B cell (primary cell): ENCODE measurements around the gene UTY. TPM values are rescaled to one million over a fixed set of nuclear protein-coding genes. Genes with fewer than 3 reads are reported as not detected.

Experiments
- ATAC-seq: fragments of 200-7000 bp; cut with Tn5 transposase; one replicate; pipeline ENCODE4 v1.10.0; 2021; ENCODE audit warnings: low read depth, mild to moderate bottlenecking, moderate number of reproducible peaks, moderate library complexity
- CTCF ChIA-PET: fragments of 350-600 bp; sonication (Branson Sonifier 250); formaldehyde crosslinking; loops from one replicate; lab custom pipeline; 2021; ENCODE audit warnings: antibody characterized with exemption, inconsistent platforms; lab: Charles Lee
- POLR2A ChIA-PET: fragments of 350-600 bp; sonication (Branson Sonifier 250); formaldehyde crosslinking; loops from one replicate; lab custom pipeline; 2021; ENCODE audit warnings: antibody characterized with exemption; lab: Charles Lee
- DNase-seq: peaks from one replicate; pipeline ENCODE4 v3.0.0; 2013
- H2AFZ ChIP-seq: 2 replicates; pipeline ENCODE4 v1.6.1; 2012; ENCODE audit warnings: mild to moderate bottlenecking, low read depth, low read length; ENCODE audit not compliant: insufficient read depth, poor library complexity, severe bottlenecking
- H3K27ac ChIP-seq, 2 donors: 1 replicate in 1 of 2; 2 replicates in 1 of 2; pipeline ENCODE4 v1.5.1; 2012 to 2013; ENCODE audit warnings: low read length in 2 of 2, mild to moderate bottlenecking in 2 of 2, moderate library complexity in 1 of 2
- H3K27me3 ChIP-seq, 4 experiments: fragments of 200-600 bp in 1 of 4; sonication (generic) in 1 of 4; replicated peaks in 1 of 4; 1 replicate in 2 of 4; 2 replicates in 2 of 4; pipeline versions ENCODE4 v1.6.1 to v1.7.0; 2013 to 2016; ENCODE audit warnings: low read length in 3 of 4, mild to moderate bottlenecking in 2 of 4, mixed read lengths in 1 of 4, moderate library complexity in 1 of 4; ENCODE audit not compliant: insufficient read depth in 4 of 4, control insufficient read depth in 3 of 4; ENCODE audit errors: control extremely low read depth in 1 of 4
- H3K36me3 ChIP-seq, 2 experiments: replicated peaks in 1 of 2; 1 replicate in 1 of 2; 2 replicates in 1 of 2; pipeline versions ENCODE4 v1.6.1 to v1.7.1; 2013; ENCODE audit warnings: low read length in 1 of 2; ENCODE audit not compliant: insufficient read depth in 2 of 2, control insufficient read depth in 1 of 2; ENCODE audit errors: control extremely low read depth in 1 of 2, extremely low read depth in 1 of 2
- H3K4me1 ChIP-seq, 2 donors: fragments of 200-600 bp in 1 of 2; sonication (generic) in 1 of 2; 1 replicate in 1 of 2; 2 replicates in 1 of 2; pipeline versions ENCODE4 v1.5.1 to v1.6.1; 2013 to 2017; ENCODE audit warnings: low read length in 2 of 2; ENCODE audit not compliant: control insufficient read depth in 2 of 2, insufficient read depth in 2 of 2
- H3K4me2 ChIP-seq: replicated peaks from 2 replicates; pipeline ENCODE3; 2012; ENCODE audit warnings: mild to moderate bottlenecking, low read depth, low read length; ENCODE audit not compliant: poor library complexity, severe bottlenecking
- H3K4me3 ChIP-seq, 5 experiments: fragments of 200-600 bp in 1 of 5; sonication (generic) in 1 of 5; 1 replicate in 3 of 5; 2 replicates in 2 of 5; pipeline versions ENCODE4 v1.5.1 to v1.7.0; 2011 to 2016; ENCODE audit warnings: low read length in 4 of 5, mild to moderate bottlenecking in 4 of 5, low read depth in 2 of 5, control low read depth in 1 of 5, moderate library complexity in 1 of 5; ENCODE audit not compliant: insufficient read depth in 1 of 5; ENCODE audit errors: control extremely low read depth in 1 of 5, extremely low read depth in 1 of 5
- H3K79me2 ChIP-seq: fragments of 200-600 bp; sonication (generic); one replicate; pipeline ENCODE4 v1.6.0; 2016; ENCODE audit warnings: low read length; ENCODE audit not compliant: control insufficient read depth, insufficient read depth
- H3K9ac ChIP-seq: fragments of 200-600 bp; sonication (generic); 2 replicates; pipeline ENCODE4 v1.6.1; 2017; ENCODE audit warnings: mild to moderate bottlenecking, low read length, moderate library complexity
- H3K9me3 ChIP-seq, 3 donors: one replicate each; pipeline versions ENCODE4 v1.6.1 to v1.7.1; 2013; ENCODE audit warnings: low read length in 2 of 3; ENCODE audit not compliant: control insufficient read depth in 2 of 3, insufficient read depth in 1 of 3; ENCODE audit errors: control extremely low read depth in 1 of 3
- H4K20me1 ChIP-seq: 2 replicates; pipeline ENCODE4 v1.6.0; 2012; ENCODE audit warnings: mild to moderate bottlenecking, low read length; ENCODE audit not compliant: insufficient read depth, control insufficient read depth, poor library complexity, severe bottlenecking
- H3K27ac Mint-ChIP-seq: one replicate; pipeline ENCODE4 v1.8.0; 2021; ENCODE audit warnings: mixed read lengths
- H3K27me3 Mint-ChIP-seq: one replicate; pipeline ENCODE4 v1.8.0; 2021; ENCODE audit warnings: mixed read lengths
- H3K4me1 Mint-ChIP-seq: one replicate; pipeline ENCODE4 v1.8.0; 2021; ENCODE audit warnings: mixed read lengths
- H3K4me3 Mint-ChIP-seq: one replicate; pipeline ENCODE4 v1.8.0; 2021; ENCODE audit warnings: mixed read lengths
- H3K9me3 Mint-ChIP-seq: one replicate; pipeline ENCODE4 v1.8.0; 2022; ENCODE audit warnings: mixed read lengths; ENCODE audit not compliant: insufficient read depth
- CTCF ChIP-seq: fragments of 200-600 bp; IDR thresholded peaks from one replicate; pipeline ENCODE4 v1.8.0; 2022; ENCODE audit warnings: antibody characterized with exemption, mild to moderate bottlenecking
- EZH2 ChIP-seq: IDR thresholded peaks from 2 replicates; pipeline ENCODE4 v1.6.1; 2012; ENCODE audit warnings: borderline replicate concordance, low read depth, mild to moderate bottlenecking, moderate library complexity, low read length; ENCODE audit not compliant: insufficient read depth, poor library complexity, severe bottlenecking
- WGBS: methylation state at CpG from one replicate; pipeline ENCODE4 v1.1.5; 2013; ENCODE audit warnings: missing lambda C conversion rate; ENCODE audit not compliant: insufficient coverage; 5-methylcytosine and 5-hydroxymethylcytosine counted together
- intact Hi-C: fragments of 100-400 bp; cut with micrococcal nuclease; formaldehyde crosslinking; loops from one replicate; pipeline ENCODE4 v1.10.0; 2022
- polyA plus RNA-seq: library from polyadenylated mRNA; depleted of rRNA; stranded (reverse); fragments of >200 nt; gene quantifications from 2 replicates; pipeline ENCODE4 v1.2.3, GENCODE V29; 2012
- total RNA-seq, 2 donors: library from RNA; stranded (reverse); fragments of 120-200 nt in 1 of 2; gene quantifications; 1 replicate in 1 of 2; 2 replicates in 1 of 2; pipeline versions ENCODE4 v1.2.3 to v1.2.4, GENCODE V29; 2013 to 2022

Gene UTY
- total and polyA plus RNA-seq, 2 donors (not counting 1 experiment from before 2014, with no cell fraction given): 112 TPM; not detected in 1

DNA sequence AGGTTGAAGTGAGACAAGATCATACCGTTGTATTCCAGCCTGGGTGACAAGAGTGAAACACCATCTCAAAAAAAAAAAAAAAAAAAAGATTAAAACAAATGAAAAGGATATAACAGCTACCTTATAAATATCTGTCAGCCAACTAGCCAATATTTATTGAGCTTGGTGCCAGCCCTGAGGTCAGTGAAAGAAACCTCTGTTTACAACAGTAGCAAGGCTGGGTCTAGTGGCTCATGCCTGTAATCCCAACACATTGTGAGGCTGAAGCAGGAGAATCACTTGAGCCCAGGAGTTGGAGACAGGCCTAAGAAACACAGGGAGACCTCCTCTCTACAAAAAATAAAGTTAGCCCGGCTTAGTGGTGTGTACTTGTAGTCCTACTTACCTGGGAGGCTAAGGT lies 12.6 kb upstream of the UTY start:
- Mint-ChIP-seq H3K4me3 (no peak overlapping the region), H3K4me1 (no peaks in the 10 kb centered on the region), H3K27me3 (no peaks in the 10 kb centered on the region), H3K27ac (no peak overlapping the region), H3K9me3 (no peaks in the 10 kb centered on the region)
- Histone ChIP-seq H3K4me2 (no peak overlapping the region), H2AFZ (no peak overlapping the region), H3K4me3 (no peak overlapping the region), H4K20me1 (no peaks in the 10 kb centered on the region), H3K9ac (no peak overlapping the region), H3K4me1 (no peaks in the 10 kb centered on the region), H3K9me3 (no peaks in the 10 kb centered on the region), H3K27me3 (no peaks in the 10 kb centered on the region), H3K79me2 (no peaks in the 10 kb centered on the region), H3K27ac (no peak overlapping the region), H3K36me3 (no peaks in the 10 kb centered on the region)
- DNase-seq: no peak
- no peak for ATAC-seq
- no peak for TF ChIP-seq EZH2
- TF ChIP-seq CTCF: no peak
- intact Hi-C loops: no loop called here
- WGBS: no CpG with 5 or more reads among the region's 2 CpGs
- POLR2A ChIA-PET: no interaction called here
- CTCF ChIA-PET: no interaction called here

DNA sequence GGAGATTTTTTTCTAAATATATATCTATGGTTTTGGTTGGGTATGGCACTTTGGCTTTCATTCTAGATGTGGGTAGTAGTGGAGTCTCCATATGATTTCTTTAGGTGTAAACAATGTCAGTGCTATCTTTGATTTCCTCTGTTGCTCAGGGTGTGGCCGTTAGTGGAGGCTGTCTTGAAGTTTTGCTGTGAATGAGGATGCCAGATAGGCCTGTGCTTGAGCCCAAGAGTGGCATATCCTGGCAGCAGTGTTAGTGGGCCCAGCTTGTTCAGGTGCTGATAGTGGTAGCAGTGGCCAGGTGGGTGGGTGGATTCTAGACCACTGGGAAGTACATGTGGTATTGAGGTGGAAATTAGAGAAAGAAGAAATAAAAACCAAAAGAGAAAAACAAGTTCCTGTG lies 8.9 kb upstream of the UTY start:
- no peak overlapping the region for H3K4me2 ChIP-seq
- H3K27me3 ChIP-seq: no peaks in the 10 kb centered on the region
- no peak overlapping the region for H3K4me3 Mint-ChIP-seq
- ChIA-PET CTCF (no interaction called here), POLR2A (no interaction called here)
- H3K4me1 ChIP-seq: no peaks in the 10 kb centered on the region
- WGBS: 17% methylated on average over 1 of the region's 1 CpG
- no peaks in the 10 kb centered on the region for H3K27me3 Mint-ChIP-seq
- H3K4me1 Mint-ChIP-seq: no peaks in the 10 kb centered on the region
- no peak overlapping the region for H3K9ac ChIP-seq
- H4K20me1 ChIP-seq: no peaks in the 10 kb centered on the region
- no peaks in the 10 kb centered on the region for H3K9me3 Mint-ChIP-seq
- H3K79me2 ChIP-seq: no peaks in the 10 kb centered on the region
- no peak for DNase-seq
- intact Hi-C loops: no loop called here
- no peak for ATAC-seq
- no peak overlapping the region for H3K27ac Mint-ChIP-seq
- H3K4me3 ChIP-seq: no peak overlapping the region
- TF ChIP-seq EZH2 (no peak), CTCF (no peak)
- no peaks in the 10 kb centered on the region for H3K36me3 ChIP-seq
- no peaks in the 10 kb centered on the region for H3K9me3 ChIP-seq
- no peak overlapping the region for H2AFZ ChIP-seq
- H3K27ac ChIP-seq: no peak overlapping the region
